HL-60 (cell line): ENCODE data around the gene RIN1.

ENCODE experiments used
- DNase-seq, 2 experiments: peaks; one replicate each; pipeline ENCODE4 v3.0.0-alpha.2; 2010 to 2020; ENCODE audit warnings: low read depth in 1 of 2, low spot score in 1 of 2
- H3K27ac ChIP-seq: fragments of 250-450 bp; sonication (Bioruptor Pico); replicated peaks from 2 replicates; pipeline ENCODE4 v1.5.1; 2020; ENCODE audit warnings: mild to moderate bottlenecking, moderate library complexity
- H3K27me3 ChIP-seq: fragments of 250-450 bp; sonication (Bioruptor Pico); 2 replicates; pipeline ENCODE4 v1.5.1; 2021; ENCODE audit warnings: mild to moderate bottlenecking, moderate library complexity; ENCODE audit not compliant: insufficient read depth, poor library complexity, severe bottlenecking
- H3K4me3 ChIP-seq: replicated peaks from 2 replicates; pipeline ENCODE4 v1.5.1; 2011; ENCODE audit warnings: mild to moderate bottlenecking, control low read depth, low read length; ENCODE audit not compliant: insufficient read depth
- GABPA ChIP-seq: IDR thresholded peaks from 2 replicates; pipeline ENCODE4 v1.6.1; 2012; ENCODE audit warnings: low read depth
- POLR2AphosphoS5 ChIP-seq: IDR thresholded peaks from 2 replicates; pipeline ENCODE4 v1.6.1; 2012; ENCODE audit warnings: low read depth
- REST ChIP-seq: IDR thresholded peaks from 2 replicates; pipeline ENCODE4 v1.6.1; 2012; ENCODE audit warnings: low read depth; ENCODE audit not compliant: insufficient replicate concordance
- SPI1 ChIP-seq: IDR thresholded peaks from 2 replicates; pipeline ENCODE4 v1.6.1; 2012; ENCODE audit warnings: low read depth, mild to moderate bottlenecking, borderline replicate concordance
- TF ChIP-seq, protein P1 (sequence below): IDR thresholded peaks from one replicate; pipeline ENCODE4 v1.5.1; 2011; ENCODE audit warnings: low read length, control low read depth, inconsistent platforms; ENCODE audit not compliant: insufficient read depth

RIN1 gene

DNA sequence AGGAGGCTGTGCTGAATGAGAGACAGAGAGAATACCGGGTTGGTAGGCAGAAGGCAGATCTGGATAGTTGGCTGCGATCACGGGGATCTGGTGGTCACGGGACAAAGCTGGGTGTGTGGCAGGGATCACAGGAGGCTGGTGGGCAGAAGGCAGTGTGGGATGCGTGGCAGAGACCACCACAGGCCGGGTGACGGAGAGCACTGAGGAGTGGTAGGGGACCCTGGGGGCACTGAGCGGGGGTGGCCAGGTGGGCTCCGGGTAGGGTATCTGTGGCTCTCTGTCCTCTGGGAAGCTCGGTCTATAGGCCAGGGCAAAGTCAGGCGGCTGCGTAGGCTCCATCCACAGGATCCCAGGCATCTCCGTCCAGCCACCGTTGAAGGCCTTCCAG is 20.7 kb downstream of the RIN1 start:
- no peak for TF ChIP-seq GABPA
- TF ChIP-seq, protein P1, sequence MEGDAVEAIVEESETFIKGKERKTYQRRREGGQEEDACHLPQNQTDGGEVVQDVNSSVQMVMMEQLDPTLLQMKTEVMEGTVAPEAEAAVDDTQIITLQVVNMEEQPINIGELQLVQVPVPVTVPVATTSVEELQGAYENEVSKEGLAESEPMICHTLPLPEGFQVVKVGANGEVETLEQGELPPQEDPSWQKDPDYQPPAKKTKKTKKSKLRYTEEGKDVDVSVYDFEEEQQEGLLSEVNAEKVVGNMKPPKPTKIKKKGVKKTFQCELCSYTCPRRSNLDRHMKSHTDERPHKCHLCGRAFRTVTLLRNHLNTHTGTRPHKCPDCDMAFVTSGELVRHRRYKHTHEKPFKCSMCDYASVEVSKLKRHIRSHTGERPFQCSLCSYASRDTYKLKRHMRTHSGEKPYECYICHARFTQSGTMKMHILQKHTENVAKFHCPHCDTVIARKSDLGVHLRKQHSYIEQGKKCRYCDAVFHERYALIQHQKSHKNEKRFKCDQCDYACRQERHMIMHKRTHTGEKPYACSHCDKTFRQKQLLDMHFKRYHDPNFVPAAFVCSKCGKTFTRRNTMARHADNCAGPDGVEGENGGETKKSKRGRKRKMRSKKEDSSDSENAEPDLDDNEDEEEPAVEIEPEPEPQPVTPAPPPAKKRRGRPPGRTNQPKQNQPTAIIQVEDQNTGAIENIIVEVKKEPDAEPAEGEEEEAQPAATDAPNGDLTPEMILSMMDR: no peak
- no peak for TF ChIP-seq REST
- TF ChIP-seq SPI1: no peak
- no peak for TF ChIP-seq POLR2AphosphoS5
- no peak overlapping the region for H3K27ac ChIP-seq
- no peak for DNase-seq
- H3K4me3 ChIP-seq: no peak overlapping the region
- H3K27me3 ChIP-seq: no peaks in the 10 kb centered on the region

- no peak for TF ChIP-seq REST
- no peak for TF ChIP-seq POLR2AphosphoS5
- TF ChIP-seq SPI1: no peak
- TF ChIP-seq GABPA: no peak
- TF ChIP-seq, protein P1: no peak
- H3K4me3 ChIP-seq: no peak overlapping the region
- H3K27me3 ChIP-seq: no peaks in the 10 kb centered on the region
- H3K27ac ChIP-seq: no peak overlapping the region
- DNase-seq: no peak
Measured at GRCh38 chr11:66314561-66315497, 21.4 kb downstream of the RIN1 start.

GRCh38 chr11:66314186-66314501 is 22.1 kb downstream of the RIN1 start:
- Histone ChIP-seq H3K27me3 (no peaks in the 10 kb centered on the region), H3K27ac (no peak overlapping the region), H3K4me3 (no peak overlapping the region)
- DNase-seq: no peak
- TF ChIP-seq REST (no peak), GABPA (no peak)
